Osteoblast (primary cell): Measurements from ENCODE around the gene ARID3A. TPM values are rescaled to one million over a fixed set of nuclear protein-coding genes. Genes with fewer than 3 reads are reported as not detected.

Experiments
- DNase-seq: peaks from one replicate; pipeline ENCODE4 v3.0.0; 2011; ENCODE audit warnings: low spot score, mixed read lengths; ENCODE audit not compliant: insufficient read length; ENCODE audit errors: missing footprints
- H2AFZ ChIP-seq: 2 replicates; pipeline ENCODE4 v1.6.0; 2011; ENCODE audit warnings: mild to moderate bottlenecking, low read length
- H3K27ac ChIP-seq: 2 replicates; pipeline ENCODE4 v1.5.1; 2011; ENCODE audit warnings: mild to moderate bottlenecking, low read depth, low read length, moderate library complexity
- H3K27me3 ChIP-seq: 2 replicates; pipeline ENCODE4 v1.6.0; 2012; ENCODE audit warnings: mild to moderate bottlenecking, control low read depth, inconsistent platforms, low read length, moderate library complexity; ENCODE audit not compliant: insufficient read depth
- H3K36me3 ChIP-seq: 2 replicates; pipeline ENCODE4 v1.5.1; 2011; ENCODE audit warnings: mild to moderate bottlenecking, low read length, control low read depth, moderate library complexity; ENCODE audit not compliant: insufficient read depth
- H3K4me1 ChIP-seq: 2 replicates; pipeline ENCODE4 v1.5.1; 2011; ENCODE audit warnings: mild to moderate bottlenecking, low read length, control low read depth, moderate library complexity; ENCODE audit not compliant: insufficient read depth
- H3K4me2 ChIP-seq: 2 replicates; pipeline ENCODE4 v1.6.0; 2011; ENCODE audit warnings: mild to moderate bottlenecking, low read length; ENCODE audit not compliant: insufficient read depth
- H3K4me3 ChIP-seq: fragments of 200-600 bp; sonication (generic); 3 replicates; pipeline ENCODE4 v1.5.1; 2012; ENCODE audit warnings: mild to moderate bottlenecking, low read length, inconsistent platforms; ENCODE audit not compliant: insufficient read depth
- H3K79me2 ChIP-seq: 2 replicates; pipeline ENCODE4 v1.6.0; 2012; ENCODE audit warnings: mild to moderate bottlenecking, low read length, control low read depth, inconsistent platforms; ENCODE audit not compliant: insufficient read depth
- H3K9me3 ChIP-seq: 2 replicates; pipeline ENCODE4 v1.5.1; 2011; ENCODE audit warnings: low read depth, low read length, control low read depth
- H4K20me1 ChIP-seq: 2 replicates; pipeline ENCODE4 v1.6.0; 2012; ENCODE audit warnings: mild to moderate bottlenecking, low read length, control low read depth; ENCODE audit not compliant: insufficient read depth
- total RNA-seq: library from RNA; depleted of rRNA; stranded (reverse); fragments of >200 nt; gene quantifications from 2 replicates; pipeline ENCODE4 v1.2.3, GENCODE V29; 2012
- TF ChIP-seq, protein P1 (sequence below): IDR thresholded peaks from 2 replicates; pipeline ENCODE4 v1.5.1; 2011; ENCODE audit warnings: mild to moderate bottlenecking, low read depth, low read length, moderate library complexity; ENCODE audit errors: extremely low read depth

Gene ARID3A
- total RNA-seq, 1 donor: 21.7 TPM

- H3K79me2 ChIP-seq: no peaks in the 10 kb centered on the region
- H3K27ac ChIP-seq: no peak overlapping the region
- peaks cover 18% of the 10 kb centered on the region for H3K27me3 ChIP-seq
- DNase-seq: no peak
- H3K9me3 ChIP-seq: no peaks in the 10 kb centered on the region
- peaks cover 6% of the 10 kb centered on the region for H4K20me1 ChIP-seq
- H2AFZ ChIP-seq: no peak overlapping the region
- no peak overlapping the region for H3K4me3 ChIP-seq
- TF ChIP-seq, protein P1, sequence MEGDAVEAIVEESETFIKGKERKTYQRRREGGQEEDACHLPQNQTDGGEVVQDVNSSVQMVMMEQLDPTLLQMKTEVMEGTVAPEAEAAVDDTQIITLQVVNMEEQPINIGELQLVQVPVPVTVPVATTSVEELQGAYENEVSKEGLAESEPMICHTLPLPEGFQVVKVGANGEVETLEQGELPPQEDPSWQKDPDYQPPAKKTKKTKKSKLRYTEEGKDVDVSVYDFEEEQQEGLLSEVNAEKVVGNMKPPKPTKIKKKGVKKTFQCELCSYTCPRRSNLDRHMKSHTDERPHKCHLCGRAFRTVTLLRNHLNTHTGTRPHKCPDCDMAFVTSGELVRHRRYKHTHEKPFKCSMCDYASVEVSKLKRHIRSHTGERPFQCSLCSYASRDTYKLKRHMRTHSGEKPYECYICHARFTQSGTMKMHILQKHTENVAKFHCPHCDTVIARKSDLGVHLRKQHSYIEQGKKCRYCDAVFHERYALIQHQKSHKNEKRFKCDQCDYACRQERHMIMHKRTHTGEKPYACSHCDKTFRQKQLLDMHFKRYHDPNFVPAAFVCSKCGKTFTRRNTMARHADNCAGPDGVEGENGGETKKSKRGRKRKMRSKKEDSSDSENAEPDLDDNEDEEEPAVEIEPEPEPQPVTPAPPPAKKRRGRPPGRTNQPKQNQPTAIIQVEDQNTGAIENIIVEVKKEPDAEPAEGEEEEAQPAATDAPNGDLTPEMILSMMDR: no peak
- peaks cover 12% of the 10 kb centered on the region for H3K36me3 ChIP-seq
- H3K4me1 ChIP-seq: peaks cover 5% of the 10 kb centered on the region
- no peak overlapping the region for H3K4me2 ChIP-seq
These were observed 66.3 kb downstream of the ARID3A start for GRCh38 chr19:991932-992669.

DNA sequence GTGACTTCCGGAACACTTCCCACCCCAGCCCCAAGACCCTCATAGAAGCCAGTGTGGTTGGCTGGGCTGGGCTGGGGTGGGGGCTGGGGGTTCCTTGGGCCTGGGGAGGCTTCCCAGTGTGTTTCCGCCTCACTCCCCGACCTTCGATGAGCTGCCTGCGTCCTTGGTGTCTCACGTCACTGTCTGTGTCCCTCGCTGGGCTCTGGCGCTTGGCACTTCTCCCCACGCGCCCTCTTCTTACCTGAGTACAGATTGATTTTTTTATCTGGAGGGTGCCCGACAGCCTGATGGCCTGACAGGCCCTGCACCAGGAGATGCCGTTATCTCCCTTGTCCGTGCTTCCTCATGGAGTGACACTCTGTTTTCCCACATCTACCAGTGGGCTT is 66.8 kb downstream of the ARID3A start:
- Histone ChIP-seq H3K4me3 (no peak overlapping the region), H2AFZ (no peak overlapping the region), H4K20me1 (peaks cover 6% of the 10 kb centered on the region), H3K4me1 (peaks cover 5% of the 10 kb centered on the region), H3K27me3 (peaks cover 24% of the 10 kb centered on the region), H3K27ac (no peak overlapping the region), H3K4me2 (no peak overlapping the region), H3K9me3 (no peaks in the 10 kb centered on the region), H3K79me2 (no peaks in the 10 kb centered on the region), H3K36me3 (peaks cover 9% of the 10 kb centered on the region)
- DNase-seq: no peak
- TF ChIP-seq, protein P1: no peak

- H3K9me3 ChIP-seq: no peaks in the 10 kb centered on the region
These were observed 67.6 kb downstream of the ARID3A start for GRCh38 chr19:993361-993830.

DNA sequence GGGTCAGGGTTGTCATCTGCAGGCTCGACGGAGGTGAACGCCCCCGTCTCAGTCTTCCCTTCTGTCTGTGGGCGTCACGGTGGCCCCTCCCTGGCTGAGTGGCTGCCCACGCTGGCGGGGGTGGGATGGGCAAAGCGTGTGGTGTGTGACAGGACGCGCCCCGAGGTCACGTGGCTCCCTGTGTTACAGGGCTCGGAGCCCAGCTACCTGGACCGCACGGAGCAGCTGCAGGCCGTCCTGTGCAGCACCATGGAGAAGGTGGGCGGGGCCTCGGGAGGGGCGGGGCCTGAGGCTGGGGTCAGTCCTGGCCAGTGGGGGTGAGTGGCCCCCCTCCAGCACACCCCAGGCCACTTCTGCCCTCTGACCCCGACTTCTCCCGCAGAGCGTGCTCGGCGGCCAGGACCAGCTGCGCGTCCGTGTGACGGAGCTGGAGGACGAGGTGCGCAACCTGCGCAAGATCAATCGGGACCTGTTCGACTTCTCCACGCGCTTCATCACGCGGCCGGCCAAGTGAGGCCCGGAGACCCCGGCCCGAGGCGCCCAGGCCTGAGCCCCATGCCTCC is 68.1 kb downstream of the ARID3A start:
- no peak for DNase-seq
- H3K79me2 ChIP-seq: no peaks in the 10 kb centered on the region
- no peak overlapping the region for H3K4me2 ChIP-seq
- peaks cover 5% of the 10 kb centered on the region for H3K4me1 ChIP-seq
- H2AFZ ChIP-seq: no peak overlapping the region
- H3K36me3 ChIP-seq: peaks cover 5% of the 10 kb centered on the region
- TF ChIP-seq, protein P1: no peak
- no peak overlapping the region for H3K27ac ChIP-seq
- peaks cover 6% of the 10 kb centered on the region for H4K20me1 ChIP-seq
- no peak overlapping the region for H3K4me3 ChIP-seq
- peaks cover 36% of the 10 kb centered on the region for H3K27me3 ChIP-seq
- H3K9me3 ChIP-seq: no peaks in the 10 kb centered on the region

More at GRCh38 chr19:993361-993830, 67.6 kb downstream of the ARID3A start:
- H3K4me2 ChIP-seq: no peak overlapping the region
- H3K27ac ChIP-seq: no peak overlapping the region
- H2AFZ ChIP-seq: no peak overlapping the region
- H3K27me3 ChIP-seq: peaks cover 31% of the 10 kb centered on the region
- no peaks in the 10 kb centered on the region for H3K79me2 ChIP-seq
- H3K4me3 ChIP-seq: no peak overlapping the region
- peaks cover 5% of the 10 kb centered on the region for H3K4me1 ChIP-seq
- no peak for DNase-seq
- peaks cover 9% of the 10 kb centered on the region for H3K36me3 ChIP-seq
- H4K20me1 ChIP-seq: peaks cover 6% of the 10 kb centered on the region
- TF ChIP-seq, protein P1: no peak
